HG03025 (cell line): ENCODE data around the gene ZFR2.

Source experiments
- ATAC-seq: cut with Tn5 transposase; IDR thresholded peaks from one replicate; pipeline ENCODE4 v1.9.1; 2021; ENCODE audit warnings: mild to moderate bottlenecking, moderate library complexity; ENCODE audit not compliant: unreplicated experiment, low FRiP score

The ZFR2 gene

GRCh38 chr19:3796358-3796757 is 72.5 kb downstream of the ZFR2 start:
- ATAC-seq: no peak

GRCh38 chr19:3793799-3794198 is 75.0 kb downstream of the ZFR2 start:
- no peak for ATAC-seq

- no peak for ATAC-seq
Measured at GRCh38 chr19:3792114-3792513, 76.7 kb downstream of the ZFR2 start.

- ATAC-seq: no peak
Measured at GRCh38 chr19:3790941-3791340, 77.9 kb downstream of the ZFR2 start.

- ATAC-seq: no peak
Measured at GRCh38 chr19:3790209-3790734, 78.6 kb downstream of the ZFR2 start.

- no peak for ATAC-seq
Measured at GRCh38 chr19:3788996-3789778, 79.7 kb downstream of the ZFR2 start.

GRCh38 chr19:3785938-3786824 is 82.7 kb downstream of the ZFR2 start, which contains the start of gene MATK:
Gene MATK (minus strand): TSS chr19:3786381. CDS start chr19:3785135, 1,246 bp downstream.
- ATAC-seq: no peak

- ATAC-seq: no peak
Measured at GRCh38 chr19:3785451-3785937, 83.3 kb downstream of the ZFR2 start.

GRCh38 chr19:3784607-3785450 is 84.0 kb downstream of the ZFR2 start:
- ATAC-seq: no peak

- ATAC-seq: no peak
Measured at GRCh38 chr19:3783660-3784584, 84.9 kb downstream of the ZFR2 start.

GRCh38 chr19:3782903-3783302 is 85.9 kb downstream of the ZFR2 start:
- no peak for ATAC-seq

- ATAC-seq: no peak
Measured at GRCh38 chr19:3782330-3782729, 86.5 kb downstream of the ZFR2 start.

- no peak for ATAC-seq
Measured at GRCh38 chr19:3781603-3782002, 87.2 kb downstream of the ZFR2 start.

- no peak for ATAC-seq
Measured at GRCh38 chr19:3780786-3781304, 88.0 kb downstream of the ZFR2 start.

GRCh38 chr19:3778899-3779723 is 89.7 kb downstream of the ZFR2 start:
- no peak for ATAC-seq

- no peak for ATAC-seq
Measured at GRCh38 chr19:3778104-3778867, 90.6 kb downstream of the ZFR2 start.

- ATAC-seq: no peak
Measured at GRCh38 chr19:3776479-3777040, 92.3 kb downstream of the ZFR2 start.
